Measurements from ENCODE around the gene ARHGAP26. TPM values are rescaled to one million over a fixed set of nuclear protein-coding genes. Genes with fewer than 3 reads are reported as not detected.

The ARHGAP26 gene
- total and polyA plus RNA-seq, 2 of the 4 experiments (the other 2 are of a cell fraction) = 0.54 to 0.56 TPM

DNA sequence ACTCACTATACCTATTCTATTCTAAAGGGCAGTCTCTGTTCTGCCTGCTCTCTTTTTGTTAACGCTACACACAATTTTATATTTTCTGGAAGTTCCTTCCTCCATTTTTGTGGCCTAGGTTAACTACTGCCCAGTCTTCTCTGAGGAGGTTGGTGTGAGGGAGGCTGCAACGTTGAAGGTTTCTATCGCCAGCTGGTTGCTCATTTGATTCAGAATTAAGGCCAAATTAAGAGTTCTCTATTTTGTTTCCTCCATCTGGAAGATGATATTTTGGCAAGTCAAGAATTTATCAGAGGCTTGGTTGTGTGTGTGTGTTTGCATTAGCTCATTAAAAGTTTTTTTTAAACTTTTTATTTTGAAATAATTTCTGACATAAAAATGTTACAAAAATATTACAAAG lies 175.1 kb downstream of the ARHGAP26 start:
- H4K91ac ChIP-seq (ENCODE audit: insufficient read depth, low read depth, low read length) = no peak overlapping the region
- POLR2A ChIA-PET (ENCODE audit: unreplicated experiment) = no interaction called here
- in situ Hi-C loops (cut with MboI; ENCODE audit: low sequenced_read_pairs) = no loop called here

More for the DNA sequence above, 175.1 kb downstream of the ARHGAP26 start:
- no peak overlapping the region for H4K5ac ChIP-seq (ENCODE audit: low read depth, low read length)
- intact Hi-C loops (cut with micrococcal nuclease) (no loop called here), dilution Hi-C loops (cut with HindIII; ENCODE audit: low sequenced_read_pairs, unreplicated experiment) (no loop called here)
- no peak for DNase-seq
- ATAC-seq (ENCODE audit: low read depth) = no peak
- no peaks in the 10 kb centered on the region for H4K20me1 ChIP-seq (ENCODE audit: insufficient read depth, low read length)
- no peak overlapping the region for H2AFZ ChIP-seq (replicated peaks; ENCODE audit: low read length, poor library complexity)
- H3K14ac ChIP-seq (replicated peaks; ENCODE audit: low read depth, low read length) = no peak overlapping the region
- H2BK20ac ChIP-seq (ENCODE audit: low read depth, low read length) = no peak overlapping the region
- no peak overlapping the region for H2BK5ac ChIP-seq (ENCODE audit: low read depth, low read length, poor library complexity, severe bottlenecking)
- no peaks in the 10 kb centered on the region for H3K27me3 ChIP-seq (ENCODE audit: control insufficient read depth, insufficient read depth, low read length)
- no peak overlapping the region for H3K9ac ChIP-seq (ENCODE audit: low read depth, low read length)
- no peaks in the 10 kb centered on the region for H3K9me1 ChIP-seq (ENCODE audit: insufficient read depth, low read length)
- no peak overlapping the region for H3K4me2 ChIP-seq (ENCODE audit: low read depth, low read length)
- TF ChIP-seq RAD21 (IDR thresholded peaks at IDR 0.05; ENCODE audit: low read length) (no peak), POLR2A (IDR thresholded peaks at IDR 0.05; ENCODE audit: low read depth, low read length) (no peak), BHLHE40 (IDR thresholded peaks at IDR 0.05; ENCODE audit: low read depth, low read length) (no peak), SMC3 (IDR thresholded peaks at IDR 0.05; ENCODE audit: low read depth, low read length) (no peak), CHD1 (IDR thresholded peaks at IDR 0.05; ENCODE audit: low read depth, low read length) (no peak)
- TF ChIP-seq, protein P1, sequence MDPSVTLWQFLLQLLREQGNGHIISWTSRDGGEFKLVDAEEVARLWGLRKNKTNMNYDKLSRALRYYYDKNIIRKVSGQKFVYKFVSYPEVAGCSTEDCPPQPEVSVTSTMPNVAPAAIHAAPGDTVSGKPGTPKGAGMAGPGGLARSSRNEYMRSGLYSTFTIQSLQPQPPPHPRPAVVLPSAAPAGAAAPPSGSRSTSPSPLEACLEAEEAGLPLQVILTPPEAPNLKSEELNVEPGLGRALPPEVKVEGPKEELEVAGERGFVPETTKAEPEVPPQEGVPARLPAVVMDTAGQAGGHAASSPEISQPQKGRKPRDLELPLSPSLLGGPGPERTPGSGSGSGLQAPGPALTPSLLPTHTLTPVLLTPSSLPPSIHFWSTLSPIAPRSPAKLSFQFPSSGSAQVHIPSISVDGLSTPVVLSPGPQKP (IDR thresholded peaks at IDR 0.05; ENCODE audit: borderline replicate concordance, low read depth, low read length) = no peak
- H3K9me3 ChIP-seq (ENCODE audit: control insufficient read depth, insufficient read depth, low read length) = no peaks in the 10 kb centered on the region
- H3K23ac ChIP-seq (ENCODE audit: low read depth, low read length) = no peak overlapping the region
- BruUV-seq (replicated peaks) = no TSS peak
- H2BK15ac ChIP-seq (ENCODE audit: low read depth, low read length) = no peak overlapping the region
- no peak overlapping the region for H2AK9ac ChIP-seq (replicated peaks; ENCODE audit: low read depth, low read length, poor library complexity)
- no peak overlapping the region for H3K18ac ChIP-seq (ENCODE audit: low read depth, low read length)
- no peak overlapping the region for H3K4me3 ChIP-seq (ENCODE audit: insufficient read depth, low read depth, low read length)
- H3K4me1 ChIP-seq (ENCODE audit: control insufficient read depth, insufficient read depth, low read length) = no peaks in the 10 kb centered on the region
- no peak overlapping the region for H3K56ac ChIP-seq (ENCODE audit: extremely low read depth, insufficient read depth, low read length)
- H3K79me1 ChIP-seq (ENCODE audit: low read depth in 1 of 2, low read length in 2 of 2) = no peaks in the 10 kb centered on the region
- H3K4ac ChIP-seq (ENCODE audit: low read depth, low read length) = no peak overlapping the region
- H3K27ac ChIP-seq (ENCODE audit: insufficient read depth, low read length) = no peak overlapping the region
- CTCF ChIA-PET = no interaction called here
- no peaks in the 10 kb centered on the region for H3K36me3 ChIP-seq (ENCODE audit: control insufficient read depth, insufficient read depth, low read length)
- H4K8ac ChIP-seq (ENCODE audit: low read depth in 2 of 2, low read length in 2 of 2) = no peak overlapping the region
- WGBS, 2 experiments (ENCODE audit: extremely low coverage in 2 of 2, insufficient read length in 1 of 2) = no CpG with 5 or more reads among the region's 3 CpGs
- no peak overlapping the region for H2BK120ac ChIP-seq (ENCODE audit: low read depth, low read length)
- no peak overlapping the region for H2AK5ac ChIP-seq (ENCODE audit: low read depth, low read length)
